Osteoblast (primary cell): ENCODE measurements around the gene CMPK1. TPM values are rescaled to one million over a fixed set of nuclear protein-coding genes. Genes with fewer than 3 reads are reported as not detected.
A peak's percentile ranks its signal among the peaks of the same experiment; 100 is the strongest.

Experiments
- DNase-seq: peaks from one replicate; pipeline ENCODE4 v3.0.0; 2011; ENCODE audit warnings: low spot score, mixed read lengths; ENCODE audit not compliant: insufficient read length; ENCODE audit errors: missing footprints
- H2AFZ ChIP-seq: 2 replicates; pipeline ENCODE4 v1.6.0; 2011; ENCODE audit warnings: mild to moderate bottlenecking, low read length
- H3K27ac ChIP-seq: 2 replicates; pipeline ENCODE4 v1.5.1; 2011; ENCODE audit warnings: mild to moderate bottlenecking, low read depth, low read length, moderate library complexity
- H3K27me3 ChIP-seq: 2 replicates; pipeline ENCODE4 v1.6.0; 2012; ENCODE audit warnings: mild to moderate bottlenecking, control low read depth, inconsistent platforms, low read length, moderate library complexity; ENCODE audit not compliant: insufficient read depth
- H3K36me3 ChIP-seq: 2 replicates; pipeline ENCODE4 v1.5.1; 2011; ENCODE audit warnings: mild to moderate bottlenecking, low read length, control low read depth, moderate library complexity; ENCODE audit not compliant: insufficient read depth
- H3K4me1 ChIP-seq: 2 replicates; pipeline ENCODE4 v1.5.1; 2011; ENCODE audit warnings: mild to moderate bottlenecking, low read length, control low read depth, moderate library complexity; ENCODE audit not compliant: insufficient read depth
- H3K4me2 ChIP-seq: 2 replicates; pipeline ENCODE4 v1.6.0; 2011; ENCODE audit warnings: mild to moderate bottlenecking, low read length; ENCODE audit not compliant: insufficient read depth
- H3K4me3 ChIP-seq: fragments of 200-600 bp; sonication (generic); 3 replicates; pipeline ENCODE4 v1.5.1; 2012; ENCODE audit warnings: mild to moderate bottlenecking, low read length, inconsistent platforms; ENCODE audit not compliant: insufficient read depth
- H3K79me2 ChIP-seq: 2 replicates; pipeline ENCODE4 v1.6.0; 2012; ENCODE audit warnings: mild to moderate bottlenecking, low read length, control low read depth, inconsistent platforms; ENCODE audit not compliant: insufficient read depth
- H3K9me3 ChIP-seq: 2 replicates; pipeline ENCODE4 v1.5.1; 2011; ENCODE audit warnings: low read depth, low read length, control low read depth
- H4K20me1 ChIP-seq: 2 replicates; pipeline ENCODE4 v1.6.0; 2012; ENCODE audit warnings: mild to moderate bottlenecking, low read length, control low read depth; ENCODE audit not compliant: insufficient read depth
- CTCF ChIP-seq: IDR thresholded peaks from 2 replicates; pipeline ENCODE4 v1.5.1; 2011; ENCODE audit warnings: mild to moderate bottlenecking, low read depth, low read length, moderate library complexity; ENCODE audit errors: extremely low read depth
- total RNA-seq: library from RNA; depleted of rRNA; stranded (reverse); fragments of >200 nt; gene quantifications from 2 replicates; pipeline ENCODE4 v1.2.3, GENCODE V29; 2012

CMPK1 gene
- total RNA-seq, 1 donor: 111 TPM

- H3K36me3 ChIP-seq: no peaks in the 10 kb centered on the region
- no peaks in the 10 kb centered on the region for H4K20me1 ChIP-seq
- peaks cover 31% of the 10 kb centered on the region for H3K79me2 ChIP-seq
- no peaks in the 10 kb centered on the region for H3K27me3 ChIP-seq
- H2AFZ ChIP-seq: no peak overlapping the region
- no peak for TF ChIP-seq CTCF
- H3K27ac ChIP-seq: no peak overlapping the region
- H3K4me3 ChIP-seq: no peak overlapping the region
- no peak overlapping the region for H3K4me2 ChIP-seq
- H3K9me3 ChIP-seq: no peaks in the 10 kb centered on the region
- H3K4me1 ChIP-seq: peaks cover 14% of the 10 kb centered on the region
- no peak for DNase-seq
These were observed 1.7 kb upstream of the CMPK1 start for GRCh38 chr1:47331875-47332274.

- H3K9me3 ChIP-seq: no peaks in the 10 kb centered on the region
- H3K27me3 ChIP-seq: no peaks in the 10 kb centered on the region
- peak overlapping the region; percentile 84 for H3K27ac ChIP-seq
- DNase-seq: peak; percentile 58
- H3K4me1 ChIP-seq: peaks cover 14% of the 10 kb centered on the region
- H3K4me3 ChIP-seq: peak overlapping the region; percentile 98
- peaks cover 42% of the 10 kb centered on the region for H3K79me2 ChIP-seq
- peak overlapping the region; percentile 96 for H2AFZ ChIP-seq
- peak overlapping the region; percentile 89 for H3K4me2 ChIP-seq
- TF ChIP-seq CTCF: no peak
- no peaks in the 10 kb centered on the region for H4K20me1 ChIP-seq
- no peaks in the 10 kb centered on the region for H3K36me3 ChIP-seq
These were observed 612 bp upstream of the CMPK1 start for GRCh38 chr1:47332779-47333577.

- DNase-seq: peak; percentile 98
- peak overlapping the region; percentile 98 for H3K4me3 ChIP-seq
- H3K36me3 ChIP-seq: no peaks in the 10 kb centered on the region
- H3K4me1 ChIP-seq: peaks cover 14% of the 10 kb centered on the region
- peak overlapping the region; percentile 93 for H3K4me2 ChIP-seq
- peaks cover 53% of the 10 kb centered on the region for H3K79me2 ChIP-seq
- TF ChIP-seq CTCF: no peak
- peaks cover 2% of the 10 kb centered on the region for H4K20me1 ChIP-seq
- H3K9me3 ChIP-seq: no peaks in the 10 kb centered on the region
- H3K27me3 ChIP-seq: no peaks in the 10 kb centered on the region
- peak overlapping the region; percentile 84 for H3K27ac ChIP-seq
- H2AFZ ChIP-seq: peak overlapping the region; percentile 95
These were observed 553 bp downstream of the CMPK1 start for GRCh38 chr1:47333922-47334764.
